ENCODE results near the gene GOLGA3. TPM values are rescaled to one million over a fixed set of nuclear protein-coding genes. Genes with fewer than 3 reads are reported as not detected.
A peak's percentile ranks its signal among the peaks of the same experiment; 100 is the strongest.

Gene GOLGA3
- total RNA-seq, 1 donor, result 148 TPM

GRCh38 chr12:132748319-132748718, 80.3 kb downstream of the GOLGA3 start:
- no peak overlapping the region for H3K4me3 ChIP-seq (ENCODE audit: low read depth, low read length)
- DNase-seq (ENCODE audit: low read depth), result no peak
- no peak for TF ChIP-seq CTCF (IDR thresholded peaks at IDR 0.05; ENCODE audit: insufficient read depth, low read depth, low read length)

GRCh38 chr12:132747896-132748295, 80.8 kb downstream of the GOLGA3 start:
- no peak for DNase-seq (ENCODE audit: low read depth)
- no peak for TF ChIP-seq CTCF (IDR thresholded peaks at IDR 0.05; ENCODE audit: insufficient read depth, low read depth, low read length)
- H3K4me3 ChIP-seq (ENCODE audit: low read depth, low read length), result no peak overlapping the region

GRCh38 chr12:132747395-132747794, 81.3 kb downstream of the GOLGA3 start:
- no peak for TF ChIP-seq CTCF (IDR thresholded peaks at IDR 0.05; ENCODE audit: insufficient read depth, low read depth, low read length)
- no peak for DNase-seq (ENCODE audit: low read depth)

GRCh38 chr12:132746613-132747012, 82.1 kb downstream of the GOLGA3 start:
- peak; percentile 34 for DNase-seq (ENCODE audit: low read depth)
- TF ChIP-seq CTCF (IDR thresholded peaks at IDR 0.05; ENCODE audit: insufficient read depth, low read depth, low read length), result no peak

More at GRCh38 chr12:132747395-132747794, 81.3 kb downstream of the GOLGA3 start:
- H3K4me3 ChIP-seq (ENCODE audit: low read depth, low read length), result no peak overlapping the region

GRCh38 chr12:132743831-132744230, 84.8 kb downstream of the GOLGA3 start:
- TF ChIP-seq CTCF (IDR thresholded peaks at IDR 0.05; ENCODE audit: insufficient read depth, low read depth, low read length), result no peak

More at GRCh38 chr12:132746613-132747012, 82.1 kb downstream of the GOLGA3 start:
- no peak overlapping the region for H3K4me3 ChIP-seq (ENCODE audit: low read depth, low read length)

GRCh38 chr12:132741620-132742019, 87.0 kb downstream of the GOLGA3 start:
- H3K4me3 ChIP-seq (ENCODE audit: low read depth, low read length), result no peak overlapping the region
- no peak for DNase-seq (ENCODE audit: low read depth)
- no peak for TF ChIP-seq CTCF (IDR thresholded peaks at IDR 0.05; ENCODE audit: insufficient read depth, low read depth, low read length)

More at GRCh38 chr12:132743831-132744230, 84.8 kb downstream of the GOLGA3 start:
- no peak overlapping the region for H3K4me3 ChIP-seq (ENCODE audit: low read depth, low read length)
- DNase-seq (ENCODE audit: low read depth), result no peak

GRCh38 chr12:132740652-132741051, 88.0 kb downstream of the GOLGA3 start:
- no peak for DNase-seq (ENCODE audit: low read depth)
- TF ChIP-seq CTCF (IDR thresholded peaks at IDR 0.05; ENCODE audit: insufficient read depth, low read depth, low read length), result no peak
- no peak overlapping the region for H3K4me3 ChIP-seq (ENCODE audit: low read depth, low read length)

Measured in fibroblast of villous mesenchyme (primary cell).